ENCODE results near the gene VTI1A.
A peak's percentile ranks its signal among the peaks of the same experiment; 100 is the strongest.

The VTI1A gene

GRCh38 chr10:112774210-112774609, 327.2 kb downstream of the VTI1A start:
- no peak for DNase-seq (ENCODE audit: low read depth)
- H3K4me3 ChIP-seq (ENCODE audit: low read length) = no peak overlapping the region
- no peak for TF ChIP-seq CTCF (conservative IDR thresholded peaks at IDR 0.05; ENCODE audit: low read depth, low read length)

DNA sequence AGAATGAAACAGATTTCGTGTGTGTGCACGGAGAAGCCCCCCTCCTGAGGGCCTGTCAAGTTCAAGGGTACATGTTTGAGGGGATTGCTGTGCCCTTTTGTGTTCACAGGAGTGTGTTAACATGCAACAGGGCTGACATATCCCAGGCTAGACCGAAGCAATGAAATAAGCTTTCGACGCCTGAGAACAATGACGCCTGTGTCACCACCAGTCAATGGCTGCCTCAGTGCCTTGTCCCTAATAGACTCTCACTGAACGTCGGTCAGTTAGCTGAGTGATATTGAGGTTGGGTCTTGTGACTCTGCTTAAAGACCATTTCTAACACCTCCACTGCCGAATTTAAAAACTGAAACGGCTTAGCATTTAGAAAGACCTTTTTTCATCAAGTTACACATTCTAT, 327.8 kb downstream of the VTI1A start:
- TF ChIP-seq CTCF (conservative IDR thresholded peaks at IDR 0.05; ENCODE audit: low read depth, low read length) = no peak
- no peak for DNase-seq (ENCODE audit: low read depth)
- no peak overlapping the region for H3K4me3 ChIP-seq (ENCODE audit: low read length)

- H3K4me3 ChIP-seq (ENCODE audit: low read length) = no peak overlapping the region
- DNase-seq (ENCODE audit: low read depth) = peak; percentile 67
- peak; percentile 62 for TF ChIP-seq CTCF (conservative IDR thresholded peaks at IDR 0.05; ENCODE audit: low read depth, low read length)
Observed at GRCh38 chr10:112775381-112775780, 328.4 kb downstream of the VTI1A start.

DNA sequence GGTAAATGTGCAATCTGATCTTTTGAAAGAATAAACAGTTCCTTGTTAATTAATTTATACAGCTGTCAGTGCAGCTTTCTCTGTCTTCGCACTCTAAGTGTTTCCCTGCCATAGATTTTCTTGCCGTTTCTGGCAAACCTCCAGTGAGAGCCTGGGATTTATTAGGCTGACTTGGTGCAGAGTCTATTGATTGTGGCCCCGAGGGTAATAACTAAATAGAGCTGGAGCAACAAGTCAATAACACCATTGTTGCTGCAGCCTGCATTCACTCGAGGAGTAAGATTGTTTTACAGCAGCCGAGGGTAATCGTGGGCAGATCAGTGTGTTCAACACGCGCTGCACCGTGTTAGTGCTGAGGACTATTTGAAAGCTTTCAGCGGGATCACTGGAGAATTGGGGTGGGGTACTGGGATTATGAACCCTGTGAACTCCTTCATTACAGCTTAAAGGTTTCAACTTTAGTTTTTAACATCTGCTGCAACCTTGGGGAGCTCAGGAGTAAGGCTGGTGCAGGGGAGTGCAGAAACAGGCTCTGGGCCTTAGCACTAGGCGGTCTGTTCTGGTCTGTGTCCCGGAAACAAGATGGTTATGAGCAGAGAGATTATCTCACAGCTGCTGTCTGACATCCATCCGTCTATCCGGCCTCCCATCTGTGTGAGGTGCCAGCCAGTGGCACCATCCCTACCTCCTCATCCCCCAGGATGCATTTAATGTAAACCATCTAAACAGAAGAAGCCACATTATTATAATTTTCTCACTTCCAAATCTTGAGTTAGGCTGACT, 329.1 kb downstream of the VTI1A start:
- H3K4me3 ChIP-seq (ENCODE audit: low read length) = no peak overlapping the region
- TF ChIP-seq CTCF (conservative IDR thresholded peaks at IDR 0.05; ENCODE audit: low read depth, low read length) = no peak
- DNase-seq (ENCODE audit: low read depth) = peak; percentile 15

- TF ChIP-seq CTCF (conservative IDR thresholded peaks at IDR 0.05; ENCODE audit: low read depth, low read length) = no peak
- DNase-seq (ENCODE audit: low read depth) = peak; percentile 39
- no peak overlapping the region for H3K4me3 ChIP-seq (ENCODE audit: low read length)
Observed at GRCh38 chr10:112778579-112778978, 331.6 kb downstream of the VTI1A start.

- TF ChIP-seq CTCF (conservative IDR thresholded peaks at IDR 0.05; ENCODE audit: low read depth, low read length) = no peak
- DNase-seq (ENCODE audit: low read depth) = no peak
- no peak overlapping the region for H3K4me3 ChIP-seq (ENCODE audit: low read length)
Observed at GRCh38 chr10:112779025-112779770, 332.2 kb downstream of the VTI1A start.
